RWPE1 (cell line): ENCODE results near the gene LPO.

Experiments used
- CTCF ChIA-PET: fragments of 350-600 bp; sonication (Branson Sonifier 250); formaldehyde crosslinking; extraction: SDS; loops from one replicate; lab custom pipeline; 2021; lab: Yijun Ruan, JAX
- POLR2A ChIA-PET: fragments of 400-600 bp; formaldehyde crosslinking; extraction: SDS; loops from one replicate; lab custom pipeline; 2020; ENCODE audit warnings: antibody characterized with exemption; ENCODE audit not compliant: low non-redundant PET; lab: Yijun Ruan, JAX
- DNase-seq: peaks from one replicate; pipeline ENCODE4 v3.0.0; 2012; ENCODE audit warnings: low spot score
- H3K27ac ChIP-seq: fragments of 450-650 bp; 2 replicates; pipeline ENCODE4 v1.5.1; 2017
- TF ChIP-seq, protein P1 (sequence below): fragments of 450-650 bp; conservative IDR thresholded peaks from 2 replicates; pipeline ENCODE4 v1.5.1; 2017; ENCODE audit warnings: low read depth, mild to moderate bottlenecking

The LPO gene

DNA sequence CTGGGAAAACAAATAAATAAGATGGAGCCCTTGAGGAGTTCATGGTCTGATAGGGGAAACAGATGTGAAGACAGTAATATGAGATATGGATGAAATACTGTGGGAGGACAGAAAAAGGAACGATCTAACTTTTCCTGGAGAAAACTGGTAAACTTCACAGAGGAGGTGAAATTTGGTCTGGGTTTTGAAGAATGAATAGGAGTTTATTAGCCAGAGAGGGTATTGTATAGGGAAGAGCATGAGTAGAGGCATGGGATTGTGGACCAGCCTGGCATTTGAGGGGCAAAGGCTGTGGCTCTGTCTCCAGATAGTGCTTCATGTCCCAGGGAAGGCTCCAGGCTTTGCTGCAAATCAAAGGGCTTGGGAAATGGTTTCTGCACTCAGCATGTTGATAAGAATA, 1.6 kb downstream of the LPO start:
- no peak overlapping the region for H3K27ac ChIP-seq
- TF ChIP-seq, protein P1, sequence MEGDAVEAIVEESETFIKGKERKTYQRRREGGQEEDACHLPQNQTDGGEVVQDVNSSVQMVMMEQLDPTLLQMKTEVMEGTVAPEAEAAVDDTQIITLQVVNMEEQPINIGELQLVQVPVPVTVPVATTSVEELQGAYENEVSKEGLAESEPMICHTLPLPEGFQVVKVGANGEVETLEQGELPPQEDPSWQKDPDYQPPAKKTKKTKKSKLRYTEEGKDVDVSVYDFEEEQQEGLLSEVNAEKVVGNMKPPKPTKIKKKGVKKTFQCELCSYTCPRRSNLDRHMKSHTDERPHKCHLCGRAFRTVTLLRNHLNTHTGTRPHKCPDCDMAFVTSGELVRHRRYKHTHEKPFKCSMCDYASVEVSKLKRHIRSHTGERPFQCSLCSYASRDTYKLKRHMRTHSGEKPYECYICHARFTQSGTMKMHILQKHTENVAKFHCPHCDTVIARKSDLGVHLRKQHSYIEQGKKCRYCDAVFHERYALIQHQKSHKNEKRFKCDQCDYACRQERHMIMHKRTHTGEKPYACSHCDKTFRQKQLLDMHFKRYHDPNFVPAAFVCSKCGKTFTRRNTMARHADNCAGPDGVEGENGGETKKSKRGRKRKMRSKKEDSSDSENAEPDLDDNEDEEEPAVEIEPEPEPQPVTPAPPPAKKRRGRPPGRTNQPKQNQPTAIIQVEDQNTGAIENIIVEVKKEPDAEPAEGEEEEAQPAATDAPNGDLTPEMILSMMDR = no peak
- CTCF ChIA-PET = no interaction called here
- POLR2A ChIA-PET = no interaction called here
- no peak for DNase-seq

GRCh38 chr17:58242171-58242784, 3.9 kb downstream of the LPO start:
- TF ChIP-seq, protein P1 = no peak
- DNase-seq = no peak
- H3K27ac ChIP-seq = no peak overlapping the region
- ChIA-PET POLR2A (no interaction called here), CTCF (interaction anchor here (0.5 to 0.6 kb wide), 2 partner anchors 75 to 109 kb away, joined by 3 to 6 read pairs; partner anchors contain the start of gene OR4D2)

DNA sequence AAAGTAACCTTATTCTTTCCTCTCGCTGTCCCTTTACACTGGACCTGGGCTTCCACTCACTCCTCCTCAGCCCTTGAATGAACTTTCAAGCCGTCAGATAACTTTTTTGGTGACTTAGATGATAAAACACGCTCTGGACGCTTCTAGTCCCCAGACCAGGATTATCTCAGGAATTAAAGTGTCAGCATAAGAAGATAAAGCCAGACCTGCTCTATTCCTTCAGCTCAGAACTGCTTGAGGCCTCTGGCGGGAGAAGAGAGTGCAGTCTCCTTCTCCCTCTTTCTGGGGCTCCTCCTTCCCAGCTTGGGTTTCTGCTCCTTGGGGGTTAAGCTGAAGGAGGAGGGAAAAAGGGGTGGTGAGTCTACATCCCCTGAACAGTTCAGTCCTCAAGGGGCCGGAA, 6.6 kb downstream of the LPO start:
- TF ChIP-seq, protein P1 = no peak
- H3K27ac ChIP-seq = no peak overlapping the region
- POLR2A ChIA-PET = no interaction called here
- CTCF ChIA-PET = interaction anchor here (0.6 to 0.7 kb wide), 2 partner anchors 8 to 11 kb away, joined by 3 read pairs; no protein-coding TSS in a partner anchor
- DNase-seq = no peak

GRCh38 chr17:58245428-58246103, 7.2 kb downstream of the LPO start:
- TF ChIP-seq, protein P1 = no peak
- POLR2A ChIA-PET = no interaction called here
- CTCF ChIA-PET = interaction anchor here (0.6 to 0.7 kb wide), 2 partner anchors 9 to 401 kb away, joined by 3 to 5 read pairs; no protein-coding TSS in a partner anchor
- no peak overlapping the region for H3K27ac ChIP-seq
- no peak for DNase-seq

- POLR2A ChIA-PET = no interaction called here
- TF ChIP-seq, protein P1 = no peak
Measured at GRCh38 chr17:58246104-58246740, 7.8 kb downstream of the LPO start.

DNA sequence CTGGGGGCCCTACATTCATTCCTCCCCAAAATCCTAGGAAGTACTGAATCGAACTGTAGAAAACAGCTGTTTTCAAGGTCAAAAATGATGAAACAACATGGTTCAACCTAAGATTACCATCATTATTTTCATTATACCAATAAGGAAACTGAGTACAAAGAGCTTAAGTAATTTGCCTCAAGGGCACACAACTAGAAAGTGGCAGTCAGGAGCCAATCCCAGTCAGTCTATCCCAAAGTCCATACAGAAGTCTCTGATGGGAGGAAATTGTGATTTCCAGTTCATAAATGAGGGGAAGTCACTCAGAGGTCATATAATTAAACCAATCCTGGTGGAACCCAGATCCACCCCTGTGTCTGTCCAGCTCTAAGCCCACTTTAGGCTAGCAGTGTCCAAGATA, 8.4 kb downstream of the LPO start:
- DNase-seq = no peak
- TF ChIP-seq, protein P1 = no peak
- no peak overlapping the region for H3K27ac ChIP-seq
- POLR2A ChIA-PET = no interaction called here
- CTCF ChIA-PET = interaction anchor here (0.5 to 0.7 kb wide), 3 partner anchors 90 to 453 kb away, joined by 3 to 5 read pairs (median 3); no protein-coding TSS in a partner anchor

More at GRCh38 chr17:58246104-58246740, 7.8 kb downstream of the LPO start:
- no peak overlapping the region for H3K27ac ChIP-seq
- DNase-seq = no peak
- CTCF ChIA-PET = interaction anchor here (0.5 to 0.6 kb wide), 3 partner anchors 90 to 453 kb away, joined by 3 to 5 read pairs (median 5); no protein-coding TSS in a partner anchor
